ENCODE measurements around the gene FRY.

DNA sequence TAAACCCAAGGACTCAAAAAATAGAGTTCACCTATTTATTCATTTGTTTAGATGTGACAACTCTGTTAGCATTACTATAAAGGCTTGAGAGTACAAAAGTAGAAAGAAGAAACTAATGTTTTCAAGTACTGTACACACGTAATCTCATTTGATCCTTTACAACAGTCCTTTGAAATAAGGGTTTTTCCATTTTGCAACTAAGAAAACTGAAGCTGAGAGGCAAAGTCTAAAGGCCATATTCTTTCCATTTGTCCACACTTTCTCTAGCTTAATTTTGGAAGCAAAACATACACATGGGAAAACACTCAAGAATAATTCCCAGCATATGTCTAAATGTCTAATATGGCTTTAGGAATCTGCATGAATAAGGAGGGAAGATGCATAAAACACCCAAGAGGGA lies 249.5 kb downstream of the FRY start:
- TF ChIP-seq, protein P1, sequence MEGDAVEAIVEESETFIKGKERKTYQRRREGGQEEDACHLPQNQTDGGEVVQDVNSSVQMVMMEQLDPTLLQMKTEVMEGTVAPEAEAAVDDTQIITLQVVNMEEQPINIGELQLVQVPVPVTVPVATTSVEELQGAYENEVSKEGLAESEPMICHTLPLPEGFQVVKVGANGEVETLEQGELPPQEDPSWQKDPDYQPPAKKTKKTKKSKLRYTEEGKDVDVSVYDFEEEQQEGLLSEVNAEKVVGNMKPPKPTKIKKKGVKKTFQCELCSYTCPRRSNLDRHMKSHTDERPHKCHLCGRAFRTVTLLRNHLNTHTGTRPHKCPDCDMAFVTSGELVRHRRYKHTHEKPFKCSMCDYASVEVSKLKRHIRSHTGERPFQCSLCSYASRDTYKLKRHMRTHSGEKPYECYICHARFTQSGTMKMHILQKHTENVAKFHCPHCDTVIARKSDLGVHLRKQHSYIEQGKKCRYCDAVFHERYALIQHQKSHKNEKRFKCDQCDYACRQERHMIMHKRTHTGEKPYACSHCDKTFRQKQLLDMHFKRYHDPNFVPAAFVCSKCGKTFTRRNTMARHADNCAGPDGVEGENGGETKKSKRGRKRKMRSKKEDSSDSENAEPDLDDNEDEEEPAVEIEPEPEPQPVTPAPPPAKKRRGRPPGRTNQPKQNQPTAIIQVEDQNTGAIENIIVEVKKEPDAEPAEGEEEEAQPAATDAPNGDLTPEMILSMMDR (IDR thresholded peaks at IDR 0.05): no peak
- TF ChIP-seq POLR2A (IDR thresholded peaks at IDR 0.05): no peak
